Smooth muscle cell of the brain vasculature (primary cell): ENCODE data around the gene MXD3.
"Not testable (repeated sequence)": the region's sequence is repeated elsewhere in the genome, so short reads cannot be mapped to it uniquely, and the experiment has no call there.

Experiments used
- DNase-seq: peaks from one replicate; pipeline ENCODE4 v3.0.0-alpha.2; 2012; ENCODE audit warnings: low read depth, low spot score

MXD3 gene

DNA sequence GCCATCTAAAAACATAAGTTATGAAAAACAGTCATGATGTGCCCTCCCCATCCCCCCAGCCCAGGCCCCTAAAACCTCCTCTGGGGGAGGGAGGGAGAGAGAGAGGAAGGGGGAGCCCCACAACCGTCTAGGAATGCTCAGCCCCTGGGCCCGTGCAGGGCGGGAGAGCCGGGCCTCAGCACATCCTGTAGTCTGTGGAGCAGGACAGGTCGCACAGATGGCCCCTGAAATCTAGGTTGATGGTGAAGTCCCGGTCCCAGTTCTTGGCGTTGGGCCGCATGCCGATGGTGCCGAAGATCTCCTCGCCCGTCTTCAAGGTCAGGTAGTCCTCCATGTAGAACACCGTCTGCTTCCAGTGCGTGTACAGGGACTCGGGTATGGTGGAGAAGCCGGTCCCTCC lies 46.3 kb downstream of the MXD3 start:
- DNase-seq, result no peak

DNA sequence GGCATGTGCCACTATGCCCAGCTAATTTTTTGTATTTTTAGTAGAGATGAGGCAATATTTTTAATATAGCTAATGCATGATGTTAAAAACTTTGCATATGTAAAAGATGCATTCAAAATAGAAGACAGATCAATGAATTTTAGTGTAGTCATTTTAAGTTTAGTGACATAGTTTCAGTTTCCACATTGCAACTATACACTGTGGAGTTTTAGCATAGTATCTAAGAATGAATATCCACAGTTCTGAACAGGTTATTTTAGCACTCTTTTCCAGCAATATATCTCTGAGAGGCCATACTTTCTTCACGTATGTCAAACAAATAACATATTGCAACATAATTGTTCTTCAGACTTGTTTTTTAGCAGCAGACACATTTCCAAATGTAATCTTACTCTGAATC lies 47.5 kb downstream of the MXD3 start:
- no peak for DNase-seq

DNA sequence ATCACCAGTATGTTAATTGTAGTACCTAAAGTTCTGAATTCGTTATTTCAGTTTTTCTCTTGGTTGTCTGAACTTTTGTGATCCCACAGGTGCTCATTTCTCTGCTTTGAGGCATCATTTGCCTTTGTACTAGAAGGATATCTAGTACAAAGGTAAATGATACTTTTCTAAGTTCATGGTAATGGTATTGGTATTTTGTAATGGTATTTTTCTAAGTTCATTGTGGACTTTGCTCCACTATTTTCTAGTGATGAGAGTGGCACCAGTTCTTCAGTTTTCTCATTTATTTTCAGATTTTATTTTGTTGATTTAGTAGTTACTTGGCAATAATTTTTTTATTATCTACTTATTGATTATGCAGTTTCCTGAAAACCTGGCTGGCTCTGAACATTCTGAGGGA lies 50.2 kb downstream of the MXD3 start:
- DNase-seq, result no peak

DNA sequence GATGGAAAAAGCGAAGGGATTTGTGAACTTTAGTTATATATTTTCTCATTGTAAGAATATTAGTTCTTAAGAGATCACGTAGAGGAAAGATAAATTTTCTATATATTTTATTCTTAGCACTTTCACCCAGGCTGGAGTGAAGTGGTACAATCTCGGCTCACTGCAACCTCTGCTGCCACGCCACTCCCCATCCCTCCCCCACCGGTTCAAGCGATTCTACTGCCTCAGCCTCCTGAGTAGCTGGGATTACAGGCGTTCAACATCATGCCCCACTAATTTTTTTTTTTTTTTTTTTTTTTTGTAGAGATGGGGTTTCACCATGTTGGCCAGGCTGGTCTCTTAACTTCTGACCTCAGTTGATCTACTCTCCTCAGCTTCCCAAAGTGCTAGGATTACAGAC lies 50.7 kb downstream of the MXD3 start:
- no peak for DNase-seq

DNA sequence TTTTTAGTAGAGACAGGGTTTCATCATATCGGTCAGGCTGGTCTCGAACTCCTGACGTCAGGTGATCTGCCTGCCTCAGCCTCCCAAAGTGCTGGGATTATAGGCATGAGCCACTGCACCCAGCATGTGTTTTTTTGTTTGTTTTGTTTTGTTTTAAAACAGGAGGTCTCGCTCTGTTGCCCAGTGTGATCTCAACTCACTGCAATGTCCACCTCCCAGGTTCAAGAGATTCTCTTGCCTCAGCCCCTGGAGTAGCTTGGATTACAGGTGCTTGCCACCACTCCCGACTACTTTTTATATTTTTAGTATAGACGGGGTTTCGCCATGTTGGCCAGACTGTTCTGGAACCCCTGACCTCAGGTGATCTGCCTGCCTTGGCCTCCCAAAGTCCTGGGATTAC lies 53.0 kb downstream of the MXD3 start:
- DNase-seq, result not testable (repeated sequence)
